NCI-H748 (cell line): ENCODE measurements around the gene SH3RF1.

ENCODE experiments used
- DNase-seq: peaks from one replicate; lab custom pipeline; 2025; ENCODE audit not compliant: unreplicated experiment; lab: John Stamatoyannopoulos, UW

Gene SH3RF1

DNA sequence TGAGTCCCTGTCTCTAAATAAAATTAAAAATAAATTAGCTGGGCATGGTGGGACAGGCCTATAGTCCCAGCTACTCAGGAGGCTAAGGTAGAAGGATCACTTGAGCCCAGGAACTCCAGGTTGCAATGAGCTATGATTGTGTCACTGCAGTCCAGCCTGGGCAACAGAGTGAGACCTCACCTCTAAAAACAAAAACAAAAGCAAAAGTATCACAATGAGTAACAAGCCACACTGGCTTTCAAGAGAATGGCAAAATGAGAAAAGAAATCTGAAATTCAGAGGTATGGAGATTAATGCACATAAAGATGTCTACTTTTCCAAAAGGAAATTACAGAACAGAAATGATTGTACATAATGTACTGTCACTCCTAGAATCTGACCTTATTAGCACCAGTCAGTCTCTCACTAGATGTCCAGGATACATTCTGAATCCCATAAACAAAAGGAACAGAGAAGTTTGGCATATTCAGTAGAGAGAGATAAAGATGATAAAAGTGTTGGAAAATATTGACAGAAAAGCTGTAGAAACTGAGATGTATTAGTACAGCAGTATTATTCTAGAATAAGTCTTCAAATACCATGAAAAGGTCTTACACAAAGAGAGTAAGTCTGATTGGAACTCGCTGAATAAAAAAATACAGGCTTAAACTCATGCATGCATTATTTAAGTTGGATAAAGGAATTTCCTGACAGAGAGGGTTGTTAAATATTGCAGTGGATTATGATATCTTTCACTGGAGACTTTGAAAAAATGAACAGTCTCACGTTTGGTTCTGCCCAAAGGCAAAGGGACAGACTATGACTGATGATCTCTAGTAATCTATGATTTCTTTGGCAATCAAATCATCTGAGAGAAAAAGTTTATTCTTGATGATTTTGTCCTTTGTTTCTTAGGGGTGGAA, 102.5 kb downstream of the SH3RF1 start:
- DNase-seq, result no peak

DNA sequence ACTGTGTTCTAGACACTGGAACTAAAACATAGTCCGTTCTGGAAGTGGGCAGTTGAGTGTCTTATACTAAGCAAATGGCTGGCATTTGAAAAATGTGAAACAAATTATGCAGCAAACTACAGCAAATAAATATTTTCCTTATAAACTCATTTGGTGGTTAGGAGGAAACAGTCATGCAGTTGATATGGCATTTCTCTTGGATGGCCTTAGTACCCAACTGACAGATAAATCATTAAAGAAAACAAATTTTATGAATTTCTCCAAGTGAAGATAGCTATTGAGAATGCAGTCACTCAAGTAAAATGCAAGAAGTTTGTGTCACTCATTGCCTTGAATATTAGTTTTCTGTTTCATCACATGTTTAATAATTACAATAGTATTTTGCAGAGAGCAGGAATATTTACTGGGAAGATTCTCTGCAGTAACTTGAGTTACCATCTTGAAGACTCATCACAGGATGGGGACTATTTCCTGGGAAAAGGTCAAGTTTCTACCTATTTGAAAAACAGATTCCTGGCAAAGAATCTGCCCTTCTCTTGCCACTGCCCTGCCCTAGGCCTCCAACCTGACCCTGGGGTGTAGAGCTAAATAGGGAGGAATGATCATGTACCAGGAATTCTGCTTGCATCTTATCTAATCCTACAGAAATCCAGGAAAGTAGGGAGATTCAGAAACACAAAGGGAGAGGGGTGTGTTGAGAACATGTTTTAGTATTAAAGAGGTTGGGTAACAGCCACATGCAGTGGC, 105.9 kb downstream of the SH3RF1 start:
- no peak for DNase-seq

GRCh38 chr4:169163947-169164668, 106.6 kb downstream of the SH3RF1 start:
- no peak for DNase-seq

GRCh38 chr4:169163495-169163894, 107.3 kb downstream of the SH3RF1 start:
- no peak for DNase-seq

GRCh38 chr4:169160825-169161224, 109.9 kb downstream of the SH3RF1 start:
- DNase-seq, result no peak

DNA sequence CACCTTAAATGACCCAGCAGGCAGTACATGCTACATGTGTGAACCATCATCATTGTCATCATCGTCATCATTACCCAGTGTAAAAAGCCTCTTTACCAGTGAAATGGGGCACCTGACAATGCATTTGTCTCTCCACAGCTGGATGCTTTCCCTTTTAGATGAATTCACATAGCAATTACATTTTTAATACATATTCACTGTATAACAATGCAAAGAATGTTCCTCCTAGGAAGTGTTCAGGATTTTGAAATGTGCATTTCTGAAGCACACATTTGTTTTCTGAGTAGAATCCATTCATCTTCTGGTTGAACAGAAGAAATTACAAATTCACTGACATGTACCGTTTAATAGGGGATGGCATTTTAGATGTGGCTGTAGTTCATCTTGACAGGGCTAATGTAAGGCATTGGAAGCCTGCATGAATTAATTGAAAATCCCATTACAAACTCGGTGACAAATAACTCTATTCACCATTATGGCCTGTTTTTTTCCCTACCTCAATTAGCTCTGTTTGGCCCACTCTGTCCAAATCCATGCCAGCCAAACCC, 111.1 kb downstream of the SH3RF1 start:
- no peak for DNase-seq

- no peak for DNase-seq
These were observed 111.9 kb downstream of the SH3RF1 start for GRCh38 chr4:169158861-169159260.

GRCh38 chr4:169158046-169158445, 112.7 kb downstream of the SH3RF1 start:
- no peak for DNase-seq

DNA sequence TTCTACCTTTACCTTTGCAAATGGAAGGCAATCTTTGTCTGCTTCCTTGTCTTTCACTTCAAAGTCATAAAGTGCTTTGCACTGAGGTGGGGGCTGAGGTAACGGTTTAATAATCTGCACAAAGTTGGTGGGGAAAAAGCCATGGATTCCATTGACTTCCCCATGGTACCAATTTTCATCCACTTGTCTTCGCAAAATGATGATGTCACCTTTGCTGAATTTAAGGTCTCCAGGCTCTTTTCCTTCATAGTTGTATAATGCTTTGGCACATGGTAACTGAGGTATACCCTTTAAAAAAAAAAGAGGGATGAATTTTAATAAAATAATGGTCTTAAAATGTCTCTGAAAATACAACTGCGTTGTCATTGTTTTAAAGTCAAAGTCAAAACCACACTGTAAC, 114.4 kb downstream of the SH3RF1 start:
- no peak for DNase-seq

- no peak for DNase-seq
These were observed 116.6 kb downstream of the SH3RF1 start for GRCh38 chr4:169154121-169154520.

- no peak for DNase-seq
These were observed 117.2 kb downstream of the SH3RF1 start for GRCh38 chr4:169153481-169154087.

DNA sequence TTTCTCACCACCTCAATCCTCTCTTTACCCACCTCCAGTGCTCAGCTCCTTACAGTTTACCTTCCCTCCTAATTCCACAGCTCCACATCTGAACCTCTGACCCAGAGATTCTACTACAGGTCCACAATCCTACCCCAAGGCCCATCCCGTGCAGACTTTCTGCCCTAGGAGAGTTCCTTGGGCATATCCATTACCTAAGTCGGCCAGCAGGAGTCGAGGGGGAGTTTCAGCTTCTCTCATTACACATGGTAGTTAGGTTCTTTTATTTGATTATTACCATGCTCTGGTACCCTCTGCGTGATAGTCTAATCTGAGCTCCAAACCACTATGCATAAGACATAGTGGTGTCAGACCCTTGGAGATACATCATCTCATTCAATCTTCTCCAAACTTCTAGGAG, 117.9 kb downstream of the SH3RF1 start:
- no peak for DNase-seq

DNA sequence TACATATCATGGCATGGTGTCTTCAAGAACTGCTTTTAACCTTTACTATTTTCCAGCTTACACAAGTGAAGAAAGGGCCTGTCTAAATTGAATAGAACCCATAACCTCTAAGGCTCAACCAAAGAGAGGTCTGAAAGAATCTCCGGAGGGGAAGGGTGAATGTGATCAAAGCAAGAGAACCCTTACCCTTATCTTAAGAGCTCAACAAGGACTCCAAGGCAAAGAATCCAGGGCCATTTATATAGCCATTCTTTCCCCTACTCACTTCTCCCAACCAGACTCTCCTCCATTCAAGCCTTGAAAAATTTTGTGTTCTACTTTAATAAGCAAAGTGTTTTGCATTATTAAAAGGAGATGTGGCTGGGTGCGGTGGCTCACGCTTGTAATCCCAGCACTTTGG, 118.7 kb downstream of the SH3RF1 start:
- DNase-seq, result no peak

GRCh38 chr4:169151671-169152070, 119.1 kb downstream of the SH3RF1 start:
- DNase-seq, result no peak

GRCh38 chr4:169150806-169151205, 120.0 kb downstream of the SH3RF1 start:
- no peak for DNase-seq

- DNase-seq, result no peak
These were observed 121.9 kb downstream of the SH3RF1 start for GRCh38 chr4:169148885-169149284.

DNA sequence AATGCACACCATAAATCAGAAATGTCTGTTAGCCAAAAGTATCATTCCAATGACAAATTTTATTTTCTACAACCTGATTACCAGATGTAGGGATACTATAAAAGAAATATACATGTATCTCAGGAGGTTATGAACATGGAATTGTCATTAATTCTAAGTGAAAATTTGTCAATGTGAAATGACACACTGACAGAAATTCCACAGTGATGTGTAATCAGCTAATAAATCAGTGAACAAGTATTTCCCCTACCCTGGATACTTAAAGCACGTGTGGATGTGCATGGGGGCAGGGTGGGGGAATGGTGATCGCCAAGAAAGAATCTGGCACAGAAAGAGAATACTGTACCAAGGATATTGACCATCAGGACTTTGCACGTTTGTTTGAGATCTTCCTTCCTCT, 123.6 kb downstream of the SH3RF1 start:
- DNase-seq, result no peak

DNA sequence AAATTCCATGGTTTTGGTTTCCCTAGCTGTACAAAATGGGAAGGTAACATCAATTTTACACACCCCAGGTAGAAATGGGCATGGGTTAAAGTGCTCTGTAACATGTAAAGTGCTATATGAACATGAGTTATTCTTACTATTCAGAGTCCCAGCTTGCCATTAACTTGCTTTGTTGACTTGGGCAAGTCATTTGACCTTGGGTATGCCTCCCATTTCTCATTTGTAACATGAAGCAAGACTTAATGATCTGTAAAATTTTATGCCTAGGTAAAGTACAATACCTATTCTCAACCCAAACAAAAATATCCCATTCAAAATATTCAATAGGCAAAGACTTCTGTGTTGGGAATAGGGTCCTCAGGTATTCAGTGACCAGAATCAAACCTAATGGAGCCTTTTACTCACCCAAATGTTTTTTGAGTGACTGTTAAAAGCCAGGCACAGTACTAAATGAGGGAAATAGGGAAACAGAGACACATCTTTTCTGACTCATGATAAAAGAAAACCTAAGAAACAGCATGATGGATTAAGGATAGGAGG, 126.6 kb downstream of the SH3RF1 start:
- peak; percentile 33 for DNase-seq

DNA sequence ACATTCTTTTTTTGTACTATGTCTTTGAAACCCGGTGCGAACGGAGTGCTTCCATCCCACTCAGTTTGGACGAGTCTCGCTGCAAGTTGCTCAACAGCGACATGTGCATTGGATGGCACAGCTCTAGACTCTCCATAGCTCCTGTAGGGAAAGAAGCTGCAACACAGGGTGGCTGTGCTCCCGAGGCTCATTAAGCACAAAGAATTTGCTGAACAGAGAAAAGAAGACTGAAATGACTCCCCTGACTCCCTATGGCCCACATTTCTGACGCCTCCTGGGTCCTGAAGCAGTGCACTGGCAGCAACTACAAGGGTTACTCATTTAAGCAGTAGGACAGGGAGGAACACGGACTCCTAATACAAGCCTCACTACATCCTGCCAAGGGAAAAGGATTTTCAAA, 127.4 kb downstream of the SH3RF1 start:
- no peak for DNase-seq

DNA sequence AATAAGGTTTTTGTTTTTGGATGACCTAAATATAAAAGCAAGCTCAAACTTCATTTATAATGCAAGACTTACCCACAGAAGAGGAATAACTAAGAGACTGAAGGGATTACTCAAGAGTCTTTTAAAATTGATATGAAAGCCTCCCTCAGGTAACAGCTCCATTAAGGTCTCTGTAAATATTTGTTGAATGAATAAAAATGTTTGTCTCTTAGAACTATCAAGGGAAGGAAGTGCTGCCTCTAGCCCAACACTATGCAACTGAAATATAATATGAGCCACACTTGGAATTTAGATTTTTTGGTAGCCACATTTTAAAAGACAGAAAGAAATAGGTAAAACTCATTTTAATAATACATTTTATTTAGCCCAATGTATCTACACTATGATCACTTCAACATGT, 127.8 kb downstream of the SH3RF1 start:
- peak; percentile 15 for DNase-seq

GRCh38 chr4:169142391-169142790, 128.4 kb downstream of the SH3RF1 start:
- DNase-seq, result no peak
